Measurements from ENCODE around the gene SUMF1. TPM values are rescaled to one million over a fixed set of nuclear protein-coding genes. Genes with fewer than 3 reads are reported as not detected.

Gene SUMF1
- total RNA-seq, 2 donors from 2014 or later, result 30.7 to 32.7 TPM

- peaks cover 24% of the 10 kb centered on the region for H3K4me1 ChIP-seq
- no peaks in the 10 kb centered on the region for H3K9me3 ChIP-seq
- no peak overlapping the region for H3K4me3 ChIP-seq
- TF ChIP-seq POLR2A (IDR thresholded peaks at IDR 0.05), result no peak
- TF ChIP-seq CTCF (IDR thresholded peaks at IDR 0.05), result no peak
- no peaks in the 10 kb centered on the region for H3K27me3 ChIP-seq
- intact Hi-C loops (cut with DNase I), result no loop called here
- H3K27ac ChIP-seq, result no peak overlapping the region
- ATAC-seq (no peak), DNase-seq (no peak)
- no peaks in the 10 kb centered on the region for H3K36me3 ChIP-seq (replicated peaks in 1 of 2; ENCODE audit: insufficient read depth in 1 of 2, low read depth in 2 of 2)
- 78 to 81% methylated on average over 3 of the region's 3 CpGs for WGBS, 2 donors
Measured at GRCh38 chr3:4495294-4496086, 28.4 kb upstream of the SUMF1 start.

- no peaks in the 10 kb centered on the region for H3K27me3 ChIP-seq
- TF ChIP-seq POLR2A (IDR thresholded peaks at IDR 0.05) (no peak), CTCF (IDR thresholded peaks at IDR 0.05) (no peak)
- no peaks in the 10 kb centered on the region for H3K9me3 ChIP-seq
- intact Hi-C loops (cut with DNase I), result no loop called here
- H3K4me3 ChIP-seq, result no peak overlapping the region
- 37 to 55% methylated on average over 4 of the region's 4 CpGs for WGBS, 2 donors
- DNase-seq, result no peak
- H3K4me1 ChIP-seq, result peaks cover 24% of the 10 kb centered on the region
- no peak overlapping the region for H3K27ac ChIP-seq
- no peak for ATAC-seq
- H3K36me3 ChIP-seq (replicated peaks in 1 of 2; ENCODE audit: insufficient read depth in 1 of 2, low read depth in 2 of 2), result no peaks in the 10 kb centered on the region
Measured at GRCh38 chr3:4494895-4495264, 27.8 kb upstream of the SUMF1 start.

GRCh38 chr3:4493941-4494894, 27.1 kb upstream of the SUMF1 start:
- no peak for ATAC-seq
- H3K27ac ChIP-seq, result peak overlapping the region in 1 of 4 donors; percentile 89
- no peaks in the 10 kb centered on the region for H3K9me3 ChIP-seq
- H3K4me3 ChIP-seq, result peak overlapping the region in 1 of 2 donors; percentile 66
- 17 to 28% methylated on average over 20 to 28 of the region's 28 CpGs for WGBS, 2 donors
- no peaks in the 10 kb centered on the region for H3K27me3 ChIP-seq
- intact Hi-C loops (cut with DNase I), result no loop called here
- no peak for TF ChIP-seq CTCF (IDR thresholded peaks at IDR 0.05)
- no peak for TF ChIP-seq POLR2A (IDR thresholded peaks at IDR 0.05)
- peaks cover 24% of the 10 kb centered on the region for H3K4me1 ChIP-seq
- H3K36me3 ChIP-seq (replicated peaks in 1 of 2; ENCODE audit: insufficient read depth in 1 of 2, low read depth in 2 of 2), result no peaks in the 10 kb centered on the region
- peak in 2 of 4 donors; percentile 20 for DNase-seq

GRCh38 chr3:4493014-4493940, 26.2 kb upstream of the SUMF1 start, which contains the start of gene ITPR1:
ITPR1 (plus strand) TSS chr3:4493348; CDS start chr3:4516492, 23,144 bp downstream.
- intact Hi-C loops (cut with DNase I), result no loop called here
- peak; percentile 96 for ATAC-seq
- no peaks in the 10 kb centered on the region for H3K36me3 ChIP-seq (replicated peaks in 1 of 2; ENCODE audit: insufficient read depth in 1 of 2, low read depth in 2 of 2)
- H3K27me3 ChIP-seq, result no peaks in the 10 kb centered on the region
- H3K27ac ChIP-seq, result peak within 1 kb of the TSS; percentile 57 to 89 (median 82)
- H3K4me3 ChIP-seq, result peak within 1 kb of the TSS; percentile 61 to 66
- DNase-seq, result peak; percentile 97 to 99 (median 98)
- WGBS, 2 donors, result 0 to 1% methylated on average over 36 to 47 of the region's 47 CpGs
- TF ChIP-seq CTCF (IDR thresholded peaks at IDR 0.05) (peak in 1 of 7 experiments; percentile 11), POLR2A (IDR thresholded peaks at IDR 0.05) (peak; percentile 97 to 100 (median 99))
- no peaks in the 10 kb centered on the region for H3K9me3 ChIP-seq
- H3K4me1 ChIP-seq, result peaks cover 24% of the 10 kb centered on the region
